SHP77 treated with DMSO at 0.1 percent for 48 hours (cell line): ENCODE results near the gene RAI1.
"Not testable (repeated sequence)": the region's sequence is repeated elsewhere in the genome, so short reads cannot be mapped to it uniquely, and the experiment has no call there.

Source experiments
- DNase-seq: peaks from one replicate; lab custom pipeline; 2025; lab: John Stamatoyannopoulos, UW

The RAI1 gene

DNA sequence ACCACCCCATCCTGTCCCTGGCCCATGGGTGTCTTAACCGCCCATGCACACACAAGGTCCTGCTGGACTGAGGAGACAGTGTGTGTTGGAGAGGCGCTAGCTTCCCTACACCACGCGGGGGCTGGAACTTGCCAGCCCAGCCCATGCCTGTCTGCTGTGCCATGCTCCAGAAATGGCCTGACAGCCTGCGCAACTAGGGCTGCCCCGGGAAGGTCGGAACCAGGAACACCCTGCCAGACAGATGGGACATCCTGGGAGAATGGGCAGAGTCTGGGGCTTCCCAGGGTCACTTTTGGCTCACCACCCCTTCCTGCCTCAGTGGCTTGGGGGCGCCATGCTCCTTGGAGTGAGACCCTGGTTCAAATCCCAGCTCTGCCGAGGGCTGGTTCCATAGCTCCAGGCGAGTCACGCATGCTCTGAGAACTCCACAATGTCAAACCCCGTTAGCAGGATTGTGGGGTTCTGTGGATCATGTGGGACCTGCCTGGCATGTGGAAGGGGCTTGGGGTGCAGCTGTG, 119.3 kb downstream of the RAI1 start:
- DNase-seq, result no peak

- DNase-seq, result no peak
These were observed 120.7 kb downstream of the RAI1 start for GRCh38 chr17:17801800-17802481.

DNA sequence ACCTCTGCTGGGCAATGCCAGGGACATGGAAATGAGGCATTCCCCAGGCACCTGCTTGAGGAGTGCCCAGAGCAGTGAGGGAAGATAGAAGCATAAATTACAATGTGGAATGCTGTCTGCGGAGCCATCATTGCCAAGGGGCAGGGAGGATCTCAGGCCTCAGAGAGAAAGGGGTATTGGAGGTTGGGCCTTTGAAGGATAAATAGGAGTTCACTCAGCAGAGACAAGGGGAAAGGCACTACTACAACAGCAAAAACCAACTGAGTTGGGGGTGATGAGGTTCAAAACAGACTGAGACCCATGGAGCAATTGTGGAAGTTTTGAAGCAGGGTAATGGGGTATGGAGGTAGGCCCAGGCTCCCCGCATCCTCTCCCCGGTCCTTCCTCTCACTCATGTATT, 122.7 kb downstream of the RAI1 start:
- no peak for DNase-seq

GRCh38 chr17:17805575-17805974, 124.3 kb downstream of the RAI1 start:
- DNase-seq, result no peak

DNA sequence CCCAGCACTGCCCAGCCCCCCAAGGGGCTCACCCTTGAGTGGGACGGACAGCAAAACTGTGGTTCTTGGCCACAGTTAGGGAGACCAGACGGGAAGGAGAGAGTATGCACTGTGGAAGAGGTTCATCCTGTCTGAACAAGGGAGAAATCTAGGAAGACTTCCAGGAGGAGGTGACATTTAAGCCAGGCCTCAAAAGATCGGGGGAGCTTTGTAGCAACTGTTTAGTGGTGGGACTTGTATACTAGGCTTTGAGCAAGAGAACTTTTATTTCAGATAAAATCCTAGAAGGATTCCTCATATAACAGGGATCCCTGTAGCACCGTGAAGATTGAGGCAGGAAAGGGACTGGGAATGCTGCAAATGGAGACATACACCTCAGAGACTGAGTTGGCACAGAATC, 124.8 kb downstream of the RAI1 start:
- DNase-seq, result no peak

GRCh38 chr17:17806611-17807274, 125.5 kb downstream of the RAI1 start:
- DNase-seq, result no peak

DNA sequence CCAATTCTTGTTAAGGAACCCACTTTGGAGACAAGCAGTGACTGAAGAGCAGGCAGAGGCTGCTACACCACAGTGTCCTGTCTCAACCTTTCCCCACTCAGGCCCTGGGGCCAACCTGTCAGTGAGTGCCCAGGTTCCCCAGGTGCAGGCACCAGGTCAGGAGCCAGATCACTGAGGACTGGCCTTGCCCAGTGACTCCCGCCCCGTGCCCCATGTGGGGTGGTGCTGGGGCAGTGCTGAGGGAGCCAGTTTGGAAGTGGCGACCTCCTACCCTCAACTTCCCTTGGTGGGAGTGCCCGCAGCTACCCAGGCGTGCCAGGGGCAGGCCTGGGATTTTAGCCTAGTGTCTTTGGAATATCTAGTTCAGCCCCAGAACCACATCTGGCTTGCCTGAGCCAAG, 126.2 kb downstream of the RAI1 start:
- no peak for DNase-seq

DNA sequence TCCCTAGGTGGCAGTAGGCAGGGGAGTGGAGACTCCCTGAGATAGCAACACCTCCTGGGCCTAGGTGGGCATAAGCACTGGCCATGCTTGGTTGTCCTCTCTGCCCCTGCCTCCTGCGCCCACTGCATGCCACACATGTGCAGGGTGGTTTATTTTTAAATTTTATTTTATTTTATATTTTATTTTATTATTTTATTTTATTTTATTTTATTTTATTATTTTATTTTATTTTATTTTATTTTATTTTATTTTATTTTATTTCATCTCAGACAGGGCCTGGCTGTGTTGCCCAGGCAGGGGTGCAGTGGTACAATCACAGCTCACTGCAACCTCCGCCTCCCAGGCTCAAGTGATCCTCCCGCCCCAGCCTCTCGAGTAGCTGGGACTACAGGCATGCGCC, 126.9 kb downstream of the RAI1 start:
- not testable (repeated sequence) for DNase-seq

- no peak for DNase-seq
These were observed 127.6 kb downstream of the RAI1 start for GRCh38 chr17:17808706-17809432.

DNA sequence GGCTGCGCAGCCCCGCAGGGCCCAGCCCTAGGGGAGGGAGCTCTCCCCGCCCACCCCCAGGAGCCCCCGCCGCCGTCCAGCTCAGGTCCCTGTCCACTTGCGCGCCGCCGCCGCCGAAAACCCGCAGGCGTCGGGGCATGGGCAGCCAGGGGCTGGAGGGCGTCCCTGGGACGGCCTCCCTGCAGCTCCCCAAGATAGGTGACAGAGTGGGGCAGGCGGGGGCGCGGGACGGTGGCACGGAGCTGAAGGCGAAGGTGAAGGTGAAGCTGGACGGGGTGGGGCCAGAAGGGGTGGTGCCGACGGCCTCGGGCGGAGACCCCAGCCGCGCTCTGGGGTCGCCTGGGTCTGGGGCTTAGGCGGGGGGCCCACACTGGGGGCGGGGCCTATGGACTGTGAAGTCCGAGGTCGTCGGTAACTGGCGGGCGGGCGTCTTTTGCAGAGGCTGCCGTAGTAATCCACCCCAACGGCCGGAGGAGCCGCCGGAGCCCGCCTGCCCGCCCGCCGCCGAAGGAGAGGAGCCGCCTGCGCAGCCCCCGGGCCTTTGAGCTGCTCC, 128.3 kb downstream of the RAI1 start:
- no peak for DNase-seq

DNA sequence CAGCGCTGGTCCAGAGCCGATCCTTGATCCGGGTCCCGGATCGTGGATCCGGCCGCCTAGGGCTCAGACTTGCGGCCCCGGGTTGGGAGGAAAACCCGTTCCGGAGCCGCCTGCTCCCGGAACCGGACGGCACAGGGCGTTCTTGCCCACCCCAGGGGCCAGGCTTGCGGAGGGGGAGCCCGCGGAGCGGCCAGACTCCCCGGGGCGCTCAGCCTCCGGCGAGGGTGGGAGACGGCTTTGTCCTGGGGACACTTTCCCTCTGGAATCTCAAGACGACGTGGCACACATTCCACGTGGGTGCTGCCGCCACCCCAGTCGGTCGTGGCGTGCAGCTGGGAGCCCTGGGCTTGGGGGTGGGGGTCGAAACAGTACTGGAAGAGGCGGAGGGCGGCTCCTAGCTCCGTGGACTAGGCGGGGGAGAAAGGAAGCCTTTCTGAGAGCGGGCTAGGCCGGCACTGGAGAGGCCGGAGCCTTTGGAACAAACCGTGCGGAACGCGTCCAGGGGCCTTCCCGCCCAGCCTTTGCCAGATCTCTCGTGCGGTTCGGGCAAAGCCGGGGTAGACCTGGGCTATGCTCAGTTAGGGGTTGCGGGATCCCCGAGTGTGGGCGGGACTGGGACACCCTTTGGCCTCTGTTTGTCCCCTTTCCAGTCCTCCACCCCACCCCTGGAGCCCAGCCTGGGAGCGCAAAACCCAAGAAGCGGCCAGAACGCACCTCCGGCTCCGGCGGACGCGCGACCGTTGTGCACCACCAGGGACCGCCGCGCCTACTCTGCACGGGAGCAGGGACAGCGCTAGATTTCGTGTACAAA, 129.0 kb downstream of the RAI1 start:
- no peak for DNase-seq

- no peak for DNase-seq
These were observed 129.6 kb downstream of the RAI1 start for GRCh38 chr17:17810895-17811248.

- no peak for DNase-seq
These were observed 130.3 kb downstream of the RAI1 start for GRCh38 chr17:17811381-17812210.

DNA sequence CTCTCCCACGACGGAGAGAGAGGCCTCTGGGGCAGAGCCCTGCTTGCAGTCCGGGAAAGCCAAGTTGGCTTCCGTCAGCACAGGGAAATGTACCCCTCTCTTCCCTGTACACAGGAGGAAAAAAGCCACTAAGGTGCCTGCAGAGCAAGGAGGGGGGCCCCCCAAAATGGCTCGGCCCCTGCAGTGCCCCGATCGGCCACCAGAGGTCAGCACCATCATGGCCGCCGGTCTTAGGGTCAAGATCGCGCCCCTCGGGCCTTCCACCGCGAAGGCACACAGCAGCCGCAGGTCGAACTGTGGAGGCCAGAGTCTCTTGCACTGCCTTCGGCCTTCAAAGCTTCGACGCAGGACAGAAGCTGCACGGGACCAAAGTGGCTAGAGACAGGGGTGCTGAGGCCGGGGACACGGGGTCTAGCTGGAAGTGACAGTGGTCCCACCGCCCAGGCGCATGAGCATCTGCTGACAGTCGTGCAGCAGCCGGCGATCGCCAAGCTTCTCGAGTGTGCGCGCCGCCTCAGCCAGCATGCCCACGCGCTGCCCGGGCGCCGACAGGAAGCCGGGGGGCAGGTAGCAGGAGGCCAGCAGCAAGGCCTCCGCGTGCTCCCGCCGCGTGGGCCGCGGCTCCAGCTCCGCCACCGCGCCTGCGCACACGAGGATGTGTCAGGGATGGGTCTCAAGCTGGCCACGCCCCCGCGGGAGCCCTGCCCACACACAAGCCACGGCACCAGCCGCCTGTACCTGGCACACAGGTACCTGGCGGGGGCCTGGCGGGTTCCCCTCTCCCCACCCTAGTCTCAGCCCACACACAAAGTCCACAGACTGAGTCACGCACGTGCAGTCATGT, 131.2 kb downstream of the RAI1 start:
- DNase-seq, result peak; percentile 10

GRCh38 chr17:17813055-17813724, 131.9 kb downstream of the RAI1 start:
- DNase-seq, result no peak

- DNase-seq, result no peak
These were observed 132.5 kb downstream of the RAI1 start for GRCh38 chr17:17813725-17814095.

DNA sequence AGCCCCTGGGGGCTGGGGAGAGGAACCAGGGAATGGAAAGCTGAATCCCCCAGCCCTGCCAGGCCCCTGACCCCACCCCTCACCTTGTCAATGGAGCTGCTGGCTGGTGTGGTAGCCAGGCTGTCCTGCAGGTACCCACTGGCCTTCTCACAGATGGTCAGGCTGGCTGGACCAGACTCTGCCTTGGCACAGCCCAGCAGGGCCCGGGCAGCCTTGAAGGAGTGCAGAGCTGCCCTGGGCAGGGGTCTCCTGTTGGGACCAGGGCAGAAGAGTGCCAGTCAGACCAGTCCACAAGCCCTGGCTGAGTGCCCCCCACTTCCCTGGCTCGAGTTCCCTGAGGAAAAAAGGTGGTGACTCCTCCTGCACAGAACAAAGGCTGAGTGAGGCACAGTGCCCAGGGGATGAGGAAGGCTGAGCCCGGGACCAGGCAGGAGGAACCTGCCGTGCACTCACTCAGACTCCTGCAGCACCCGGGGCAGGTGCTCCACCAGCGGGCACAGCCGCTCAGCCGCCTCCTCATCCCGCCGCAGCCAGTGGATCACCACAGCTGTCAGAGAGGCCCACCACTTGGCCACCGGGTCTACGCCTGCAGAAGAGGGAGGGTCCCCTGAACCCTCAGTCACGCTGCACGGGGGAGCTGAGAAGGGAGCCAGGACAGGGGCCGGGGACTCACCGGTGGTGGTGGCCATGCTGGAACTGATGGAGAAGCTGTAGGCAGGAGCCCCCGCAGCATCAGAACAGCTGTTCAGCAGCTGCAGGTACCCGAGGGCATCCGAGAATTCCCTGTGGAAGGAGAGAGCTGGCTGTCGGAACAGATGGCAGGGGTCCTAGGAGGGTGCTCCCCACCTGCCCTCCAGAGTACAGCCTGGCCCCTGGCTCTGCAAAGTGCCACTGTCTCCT, 133.2 kb downstream of the RAI1 start:
- no peak for DNase-seq

GRCh38 chr17:17815062-17815406, 133.8 kb downstream of the RAI1 start:
- no peak for DNase-seq
